ENCODE results near the gene PTPRN2. TPM values are rescaled to one million over a fixed set of nuclear protein-coding genes. Genes with fewer than 3 reads are reported as not detected.

The PTPRN2 gene
- total and polyA plus RNA-seq, 9 of the 15 experiments (the other 6 are each of a cell fraction or from before 2014, with no cell fraction given): not detected

- no peak; the same call in 2 of the 3 replicates for ATAC-seq
- ChIA-PET CTCF (ENCODE audit: low intra/inter-chr PET ratio) (no interaction called here), POLR2A (interaction anchor here (0.6 to 1.0 kb wide), 2 partner anchors 9 to 414 kb away, joined by 3 to 4 read pairs; no protein-coding TSS in a partner anchor)
- Histone ChIP-seq H3K4me1 (replicated peaks in 1 of 2; ENCODE audit: control insufficient read depth in 2 of 2, insufficient read depth in 2 of 2, low read length in 2 of 2) (peaks cover 0 to 16% of the 10 kb centered on the region in 2 experiments; a peak in 1 of 5 replicates), H4K20me1 (replicated peaks; ENCODE audit: control insufficient read depth, insufficient read depth, low read length) (peaks cover 6% of the 10 kb centered on the region; the same call in 1 of the 2 replicates), H3K4me3 (no peak overlapping the region), H3K36me3 (ENCODE audit: control insufficient read depth, insufficient read depth, low read length) (no peaks in the 10 kb centered on the region), H3K9me3 (replicated peaks; ENCODE audit: control insufficient read depth, insufficient read depth, low read depth, low read length) (no peaks in the 10 kb centered on the region), H3K79me2 (ENCODE audit: control insufficient read depth, insufficient read depth, low read length) (no peaks in the 10 kb centered on the region), H3K27ac (ENCODE audit: extremely low read depth, low read depth, low read length) (no peak overlapping the region), H3K4me2 (ENCODE audit: insufficient read depth, low read length) (no peak overlapping the region), H3K9ac (ENCODE audit: insufficient read depth in 1 of 2, low read depth in 2 of 2, low read length in 2 of 2) (no peak overlapping the region), H2AFZ (ENCODE audit: low read depth, low read length) (no peak overlapping the region), H3K9me1 (ENCODE audit: control insufficient read depth, insufficient read depth, low read length) (no peaks in the 10 kb centered on the region), H3K27me3 (ENCODE audit: control insufficient read depth in 2 of 2, insufficient read depth in 2 of 2, low read length in 2 of 2) (peaks cover 68 to 96% of the 10 kb centered on the region in 2 experiments)
- intact Hi-C loops (cut with micrococcal nuclease): no loop called here
- in situ Hi-C loops (cut with MboI): no loop called here
- no peak for TF ChIP-seq RERE (CRISPR knock-in tag; IDR thresholded peaks at IDR 0.05; ENCODE audit: borderline replicate concordance)
- no peak for TF ChIP-seq HES1 (IDR thresholded peaks at IDR 0.05; ENCODE audit: low read depth)
- no peak for TF ChIP-seq THRAP3 (IDR thresholded peaks at IDR 0.05; ENCODE audit: borderline replicate concordance)
- no peak for TF ChIP-seq SAP30 (IDR thresholded peaks at IDR 0.05; ENCODE audit: borderline replicate concordance, insufficient read depth, low read depth, low read length, poor library complexity, severe bottlenecking)
- no peak for TF ChIP-seq FUS (optimal IDR thresholded peaks at IDR 0.05; ENCODE audit: low read depth, low read length)
- no peak for TF ChIP-seq MTA3 (IDR thresholded peaks at IDR 0.05; ENCODE audit: borderline replicate concordance)
- no peak for TF ChIP-seq PCBP2 (IDR thresholded peaks at IDR 0.05; ENCODE audit: low read depth, low read length, poor library complexity, severe bottlenecking)
- no peak for TF ChIP-seq HNRNPL (IDR thresholded peaks at IDR 0.05; ENCODE audit: low read depth, low read length)
- WGBS (ENCODE audit: insufficient coverage, low coverage, missing lambda C conversion rate): 2% methylated on average over 11 of the region's 11 CpGs
- no TSS peak for BruUV-seq (replicated peaks)
- no peak for FAIRE-seq
- DNase-seq (ENCODE audit: extremely low read depth in 1 of 4, low spot score in 3 of 4): no peak
These were observed 43.8 kb downstream of the PTPRN2 start for GRCh38 chr7:158543840-158544239.
